NCI-H2171 (cell line): ENCODE measurements around the gene SLC2A11.
"Not testable (repeated sequence)": the region's sequence is repeated elsewhere in the genome, so short reads cannot be mapped to it uniquely, and the experiment has no call there.

ENCODE experiments used
- DNase-seq: peaks from one replicate; lab custom pipeline; 2025; lab: John Stamatoyannopoulos, UW

The SLC2A11 gene

DNA sequence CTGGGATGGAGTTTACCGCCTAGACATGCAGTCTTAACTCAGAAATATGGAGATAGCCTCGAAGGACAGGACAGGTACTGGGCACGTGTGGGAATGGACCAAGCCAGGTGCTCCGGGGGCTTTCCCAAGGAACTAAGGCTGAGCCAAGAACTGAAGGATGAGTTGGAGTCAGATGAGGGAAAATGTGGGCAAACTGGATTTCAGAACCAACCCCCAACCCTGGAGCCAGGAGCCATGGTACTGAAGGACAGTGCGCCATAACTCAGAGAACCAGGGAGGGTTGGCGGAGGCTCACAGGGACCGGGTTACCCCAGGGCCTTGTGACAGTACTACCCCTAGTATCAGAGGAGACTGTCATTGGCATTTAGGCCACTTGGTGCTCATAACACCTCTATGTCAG is 34.1 kb downstream of the SLC2A11 start:
- DNase-seq: no peak

DNA sequence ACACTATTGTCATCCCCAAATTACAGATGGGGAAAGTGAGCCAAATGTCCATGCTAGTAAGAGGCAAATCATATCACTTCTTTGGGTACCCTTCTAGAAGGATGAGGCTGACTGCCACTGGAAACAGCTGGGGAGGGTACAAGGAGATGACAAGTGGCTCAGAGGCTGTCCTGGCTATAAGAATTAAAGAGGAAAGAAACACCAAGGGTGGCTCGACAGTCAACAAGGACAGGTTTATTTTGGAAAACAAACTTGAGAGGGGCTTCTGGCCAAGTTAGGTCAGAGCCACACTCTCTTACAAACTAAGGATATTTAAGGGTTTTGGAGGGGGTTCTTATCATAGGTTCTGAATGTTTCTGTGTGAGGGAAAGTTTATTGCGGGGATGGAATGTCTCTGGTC is 34.5 kb downstream of the SLC2A11 start:
- DNase-seq: no peak

DNA sequence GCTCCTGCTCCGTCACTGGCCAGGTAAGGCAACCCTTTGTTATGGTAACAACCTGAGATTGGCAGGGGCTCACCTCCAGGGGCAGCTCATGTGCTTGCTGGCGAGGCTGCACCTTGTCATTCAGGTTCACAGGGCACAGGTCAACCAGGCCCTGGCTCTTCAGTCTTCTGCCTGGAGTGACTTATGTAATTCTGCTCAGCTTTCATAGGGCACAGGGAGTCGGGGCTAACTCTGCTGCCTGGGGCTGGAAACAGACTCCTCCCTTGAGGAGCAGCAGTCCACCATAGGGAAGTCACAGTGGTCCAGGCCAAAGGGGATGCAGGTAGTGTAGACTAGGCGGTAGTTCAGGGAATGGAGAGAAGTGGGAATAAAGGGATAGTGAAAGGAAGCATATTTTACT is 35.0 kb downstream of the SLC2A11 start:
- DNase-seq: no peak

DNA sequence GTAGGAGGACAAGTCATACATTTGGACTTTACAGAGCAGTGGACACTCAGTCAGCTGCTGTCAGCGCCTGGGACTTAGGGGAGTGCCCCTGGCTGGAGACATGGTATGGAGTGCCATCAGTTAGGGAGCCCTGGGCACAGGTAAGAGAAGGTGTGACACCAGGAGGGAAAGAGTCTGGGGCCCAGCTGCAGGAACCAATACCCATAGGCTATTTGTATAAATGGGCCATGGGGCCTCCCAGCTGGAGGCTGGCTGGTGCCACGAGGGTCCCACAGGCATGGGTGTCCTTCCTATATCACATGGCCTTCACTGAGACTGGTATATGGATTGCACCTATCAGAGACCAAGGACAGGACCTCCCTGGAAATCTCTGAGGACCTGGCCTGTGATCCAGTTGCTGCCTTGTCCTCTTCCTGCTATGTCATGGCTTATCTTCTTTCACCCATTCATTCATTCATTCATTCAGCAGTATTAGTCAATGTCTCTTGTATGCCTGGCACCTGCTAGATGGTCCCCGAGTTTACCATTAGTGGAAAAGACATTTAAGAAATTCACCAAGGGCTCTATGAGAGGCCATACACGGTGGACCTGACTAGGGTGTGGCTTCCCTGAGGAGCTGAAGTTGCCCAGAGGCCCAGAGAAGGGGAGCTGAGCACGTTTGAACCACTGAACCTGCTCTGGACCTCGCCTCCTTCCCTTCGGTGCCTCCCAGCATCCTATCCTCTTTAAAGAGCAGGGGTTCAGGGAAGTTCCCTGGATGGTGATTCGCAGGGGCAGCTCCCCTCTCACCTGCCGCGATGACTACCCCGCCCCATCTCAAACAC is 35.7 kb downstream of the SLC2A11 start:
- no peak for DNase-seq

DNA sequence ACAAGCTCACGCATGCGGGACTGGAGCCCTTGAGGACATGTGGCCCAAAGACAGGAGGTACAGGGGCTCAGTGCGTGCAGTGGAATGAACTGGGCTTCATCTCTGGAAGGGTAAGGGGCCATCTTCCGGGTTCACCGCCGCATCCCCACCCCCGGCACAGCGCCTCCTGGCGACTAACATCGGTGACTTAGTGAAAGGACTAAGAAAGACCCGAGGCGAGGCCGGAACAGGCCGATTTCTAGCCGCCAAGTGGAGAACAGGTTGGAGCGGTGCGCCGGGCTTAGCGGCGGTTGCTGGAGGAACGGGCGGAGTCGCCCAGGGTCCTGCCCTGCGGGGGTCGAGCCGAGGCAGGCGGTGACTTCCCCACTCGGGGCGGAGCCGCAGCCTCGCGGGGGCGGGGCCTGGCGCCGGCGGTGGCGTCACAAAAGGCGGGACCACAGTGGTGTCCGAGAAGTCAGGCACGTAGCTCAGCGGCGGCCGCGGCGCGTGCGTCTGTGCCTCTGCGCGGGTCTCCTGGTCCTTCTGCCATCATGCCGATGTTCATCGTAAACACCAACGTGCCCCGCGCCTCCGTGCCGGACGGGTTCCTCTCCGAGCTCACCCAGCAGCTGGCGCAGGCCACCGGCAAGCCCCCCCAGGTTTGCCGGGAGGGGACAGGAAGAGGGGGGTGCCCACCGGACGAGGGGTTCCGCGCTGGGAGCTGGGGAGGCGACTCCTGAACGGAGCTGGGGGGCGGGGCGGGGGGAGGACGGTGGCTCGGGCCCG is 36.5 kb downstream of the SLC2A11 start, which contains the start of gene MIF:
Gene MIF (plus strand): TSS at position 439 of the 765 bp plus-strand sequence. CDS start 92 bp downstream, at position 531.
- peak; percentile 91 for DNase-seq

DNA sequence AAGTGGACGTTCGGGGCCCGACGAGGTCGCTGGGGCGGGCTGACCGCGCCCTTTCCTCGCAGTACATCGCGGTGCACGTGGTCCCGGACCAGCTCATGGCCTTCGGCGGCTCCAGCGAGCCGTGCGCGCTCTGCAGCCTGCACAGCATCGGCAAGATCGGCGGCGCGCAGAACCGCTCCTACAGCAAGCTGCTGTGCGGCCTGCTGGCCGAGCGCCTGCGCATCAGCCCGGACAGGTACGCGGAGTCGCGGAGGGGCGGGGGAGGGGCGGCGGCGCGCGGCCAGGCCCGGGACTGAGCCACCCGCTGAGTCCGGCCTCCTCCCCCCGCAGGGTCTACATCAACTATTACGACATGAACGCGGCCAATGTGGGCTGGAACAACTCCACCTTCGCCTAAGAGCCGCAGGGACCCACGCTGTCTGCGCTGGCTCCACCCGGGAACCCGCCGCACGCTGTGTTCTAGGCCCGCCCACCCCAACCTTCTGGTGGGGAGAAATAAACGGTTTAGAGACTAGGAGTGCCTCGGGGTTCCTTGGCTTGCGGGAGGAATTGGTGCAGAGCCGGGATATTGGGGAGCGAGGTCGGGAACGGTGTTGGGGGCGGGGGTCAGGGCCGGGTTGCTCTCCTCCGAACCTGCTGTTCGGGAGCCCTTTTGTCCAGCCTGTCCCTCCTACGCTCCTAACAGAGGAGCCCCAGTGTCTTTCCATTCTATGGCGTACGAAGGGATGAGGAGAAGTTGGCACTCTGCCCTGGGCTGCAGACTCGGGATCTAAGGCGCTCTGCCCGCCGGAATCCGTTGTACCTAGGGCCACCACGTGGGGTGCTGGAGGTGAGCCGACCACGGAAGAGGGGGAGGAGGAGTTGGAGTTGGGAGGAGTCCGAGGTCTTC is 37.3 kb downstream of the SLC2A11 start:
- peak; percentile 75 for DNase-seq

DNA sequence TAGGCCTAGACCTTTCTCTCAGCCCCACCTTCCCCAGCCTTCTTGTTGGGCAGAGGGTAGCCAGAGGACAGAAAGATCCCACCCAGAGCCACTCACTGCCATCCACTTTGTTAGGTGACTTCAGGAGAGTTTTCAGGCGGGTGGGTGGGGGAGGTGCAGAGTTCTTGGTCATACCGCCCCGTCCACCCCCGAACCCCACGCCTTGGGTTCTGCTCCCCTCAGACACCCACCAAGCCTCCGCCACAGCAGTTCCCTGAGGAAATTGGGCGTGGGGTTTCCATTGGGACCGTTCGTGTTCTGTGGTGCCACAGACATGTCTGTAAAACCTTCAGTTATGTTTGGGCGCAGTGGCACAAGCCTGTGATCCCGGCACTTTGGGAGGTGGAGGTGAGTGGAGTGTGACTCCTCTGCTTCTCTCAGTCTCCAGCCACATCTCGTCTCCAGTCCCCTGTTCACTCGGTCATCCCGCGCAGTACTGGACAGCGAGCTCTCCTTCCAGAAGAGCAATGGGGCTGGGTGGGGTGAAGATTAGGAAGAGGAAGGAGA is 38.0 kb downstream of the SLC2A11 start:
- DNase-seq: no peak

DNA sequence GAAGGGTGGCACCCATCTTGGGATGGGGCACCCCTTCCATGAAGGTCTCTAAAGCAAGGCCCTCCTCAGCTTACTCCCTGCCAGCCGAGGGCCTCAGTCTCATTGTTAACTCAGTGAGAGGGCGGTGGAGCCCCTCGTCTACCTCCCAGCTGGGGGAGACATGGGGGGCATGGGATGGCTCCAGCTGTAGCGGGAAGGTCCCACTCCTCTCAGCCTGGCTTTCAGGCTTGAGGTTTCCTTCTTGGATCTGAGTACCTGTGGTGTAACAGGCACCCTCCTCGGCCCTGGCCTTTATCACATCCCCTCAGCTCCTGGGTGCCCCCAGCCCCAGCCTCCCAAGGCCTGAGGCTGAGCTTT is 38.5 kb downstream of the SLC2A11 start:
- no peak for DNase-seq

DNA sequence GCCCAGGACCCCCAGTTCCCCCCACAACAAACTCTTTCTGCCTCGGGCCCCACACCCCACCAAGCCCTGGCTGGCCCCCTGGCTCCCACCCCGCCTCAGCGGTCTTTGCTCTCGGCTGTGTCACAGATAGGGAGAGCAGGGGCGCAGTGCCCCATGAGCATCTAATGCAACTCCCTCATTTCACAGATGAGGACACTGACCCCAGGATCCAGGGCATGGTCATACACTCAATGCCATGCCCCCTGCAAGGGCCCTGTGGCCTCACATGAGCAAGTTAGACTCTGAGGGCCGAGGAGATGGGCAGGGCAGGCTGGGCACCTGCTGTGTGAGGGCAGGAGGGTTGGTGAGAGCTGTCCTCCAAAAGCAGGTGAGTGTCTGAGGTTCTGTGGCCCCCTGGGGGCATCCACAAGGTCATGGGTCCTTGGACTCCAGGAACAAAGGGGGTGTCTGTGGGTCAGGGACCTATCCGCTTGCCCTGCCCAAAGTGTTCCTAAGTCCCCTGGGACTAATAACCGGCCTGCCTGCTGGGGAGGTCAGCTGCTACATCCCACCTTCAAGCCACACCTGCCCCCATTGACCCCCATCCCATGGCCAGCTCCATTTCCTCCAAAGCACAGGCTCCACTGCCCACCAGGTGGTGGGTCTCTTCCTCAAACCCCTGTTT is 39.0 kb downstream of the SLC2A11 start:
- DNase-seq: no peak

DNA sequence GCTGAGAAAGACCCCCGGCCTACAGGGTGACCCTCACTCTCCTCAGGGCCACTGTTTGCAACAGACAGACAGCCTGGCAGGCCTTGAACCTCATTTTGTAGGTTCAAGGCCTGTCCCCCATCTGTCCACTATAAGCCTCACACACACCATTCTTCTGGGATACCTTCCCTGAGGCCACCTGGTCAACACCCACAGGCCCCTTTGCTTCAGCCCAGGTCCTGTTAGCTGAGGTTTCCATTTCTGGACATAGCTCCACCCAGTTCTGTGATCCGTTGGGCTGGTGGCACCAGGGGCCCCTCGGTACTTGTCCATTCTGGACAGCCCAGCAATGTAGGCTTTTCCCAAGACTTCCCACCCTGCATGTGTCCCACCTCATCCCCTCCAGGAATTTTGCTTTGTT is 39.6 kb downstream of the SLC2A11 start:
- DNase-seq: no peak

DNA sequence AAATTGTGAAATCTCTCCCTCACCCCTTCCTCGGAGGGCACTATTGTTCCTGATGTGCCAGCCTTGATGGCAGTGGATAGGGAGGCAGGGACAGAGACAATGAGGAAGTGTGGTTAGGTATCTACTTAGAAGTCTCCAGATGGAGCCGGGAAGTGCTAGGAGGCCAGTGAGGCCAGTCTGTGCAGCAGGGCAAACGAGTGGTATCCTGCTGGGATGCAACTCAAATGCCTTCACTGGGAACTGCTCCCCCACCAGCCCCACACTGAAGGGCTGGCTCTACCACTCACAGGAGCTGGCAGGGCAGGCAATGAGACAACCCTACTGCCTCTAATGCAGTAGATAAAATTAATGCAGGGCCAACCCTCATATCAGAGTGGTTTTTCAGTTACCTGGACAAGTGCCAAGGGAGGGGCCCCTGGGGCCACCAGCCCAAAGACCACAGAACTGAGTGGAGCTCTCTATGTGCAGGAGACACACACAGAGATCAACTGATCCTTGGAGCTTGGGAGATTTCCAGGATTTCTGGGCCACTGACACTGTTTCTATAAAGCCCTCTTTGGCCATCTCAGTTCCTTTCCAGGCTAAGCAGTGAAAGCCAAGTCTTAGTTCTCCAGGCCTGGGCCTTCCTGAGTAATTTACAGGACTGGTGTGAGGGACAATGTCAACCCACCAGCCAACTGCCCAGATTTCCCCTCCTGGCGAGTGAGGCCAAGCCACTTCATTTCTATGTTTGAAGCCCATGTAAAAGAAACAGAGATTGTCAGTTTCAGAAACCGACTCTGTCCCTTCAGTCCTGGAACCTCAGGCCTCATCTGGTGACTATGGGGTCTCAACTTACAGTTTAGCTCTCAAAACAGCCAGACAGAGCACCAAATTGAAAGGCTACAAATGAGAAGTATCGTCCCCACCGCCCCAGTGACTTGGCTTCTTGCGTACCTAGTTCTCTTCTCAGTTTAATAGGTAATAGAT is 40.6 kb downstream of the SLC2A11 start:
- no peak for DNase-seq

DNA sequence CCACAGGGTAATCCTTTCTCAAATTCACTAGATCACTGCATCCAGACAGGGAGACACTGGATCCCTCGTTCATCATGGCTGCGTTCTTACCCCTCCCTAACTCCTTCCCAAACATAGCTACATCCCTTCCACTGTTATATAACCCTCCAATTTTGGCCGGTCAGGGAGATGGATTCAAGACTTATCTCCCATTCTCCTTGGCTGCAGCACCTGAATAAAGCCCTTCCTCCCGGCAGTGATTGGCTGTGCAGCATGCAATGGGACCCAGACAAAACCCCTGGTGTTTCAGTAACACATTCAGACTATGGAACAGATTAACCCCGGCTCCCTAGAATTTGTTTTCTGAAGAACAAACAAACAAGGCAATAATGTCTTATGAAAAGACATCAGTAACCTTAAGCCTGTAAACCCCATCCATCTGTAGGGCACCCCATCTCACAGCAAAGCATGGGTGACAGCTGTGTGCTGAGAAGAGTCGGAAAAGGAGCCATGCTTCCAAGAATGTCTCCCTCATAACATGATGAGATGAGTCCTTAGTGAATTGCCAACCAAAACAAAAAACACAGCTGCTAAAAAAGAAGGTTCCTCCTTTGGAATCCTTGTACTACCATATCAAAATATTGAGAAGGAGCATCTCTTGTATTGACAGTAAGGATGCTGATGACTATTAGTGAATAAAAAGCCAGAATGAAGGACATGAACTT is 41.5 kb downstream of the SLC2A11 start:
- DNase-seq: no peak

DNA sequence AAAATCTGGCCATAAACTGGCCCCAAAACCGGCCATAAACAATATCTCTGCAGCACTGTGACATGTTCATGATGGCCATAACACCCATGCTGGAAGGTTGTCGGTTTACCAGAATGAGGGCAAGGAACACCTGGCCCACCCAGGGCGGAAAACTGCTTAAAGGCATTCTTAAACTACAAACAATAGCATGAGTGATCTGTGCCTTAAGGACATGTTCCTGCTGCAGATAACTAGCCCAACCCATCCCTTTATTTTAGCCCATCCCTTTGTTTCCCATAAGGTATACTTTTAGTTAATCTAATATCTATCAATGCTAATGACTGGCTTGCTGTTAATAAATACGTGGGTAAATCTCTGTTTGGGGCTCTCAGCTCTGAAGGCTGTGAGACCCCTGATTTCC is 42.6 kb downstream of the SLC2A11 start:
- DNase-seq: not testable (repeated sequence)

DNA sequence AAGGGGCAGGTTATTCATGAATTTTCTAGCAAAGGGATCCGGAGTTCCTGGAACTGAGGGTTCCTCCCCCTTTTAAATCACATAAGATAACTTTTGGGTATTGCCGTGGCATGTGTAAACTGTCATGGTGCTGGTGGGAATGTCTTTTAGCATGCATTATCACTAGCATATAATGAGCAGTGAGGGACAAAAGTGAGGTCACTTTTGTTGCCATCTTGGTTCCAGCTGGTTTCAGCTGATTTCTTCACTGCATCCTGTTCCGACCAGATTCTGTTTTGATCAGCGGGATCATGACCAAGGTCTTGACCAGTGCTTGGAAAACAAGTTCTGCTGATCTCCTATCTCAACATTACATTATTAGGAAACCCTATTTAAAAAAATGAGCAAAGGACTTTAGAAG is 43.9 kb downstream of the SLC2A11 start:
- no peak for DNase-seq

DNA sequence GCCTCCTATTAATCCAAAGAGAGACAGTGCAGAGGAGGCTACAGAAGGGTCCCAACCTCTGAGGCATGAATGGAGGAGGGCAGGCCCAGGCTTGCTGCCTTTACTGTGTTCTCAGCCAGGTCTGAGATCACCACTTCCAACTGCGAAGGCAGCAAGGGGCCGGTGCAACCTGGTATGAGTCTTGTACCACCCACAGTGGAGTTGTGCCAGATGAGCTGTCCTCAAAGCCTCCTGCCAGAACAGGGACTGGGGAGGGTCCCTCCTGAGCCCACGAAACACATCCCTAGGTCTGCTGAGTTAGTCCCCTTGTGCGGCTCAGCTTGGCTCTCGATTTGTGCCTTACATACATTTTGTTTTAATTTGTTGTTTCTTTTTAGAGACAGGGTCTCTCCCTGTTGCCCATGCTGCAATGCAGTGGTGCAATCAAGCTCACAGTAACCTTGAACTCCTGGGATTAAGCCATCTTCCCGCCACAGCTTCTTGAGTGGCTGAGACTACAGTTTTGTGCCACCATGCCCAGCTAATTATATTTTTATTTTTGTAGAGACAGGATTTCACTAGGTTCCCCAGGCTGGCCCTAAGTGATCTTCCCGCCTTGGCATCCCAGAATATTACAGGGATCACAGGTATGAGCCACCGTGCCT is 45.8 kb downstream of the SLC2A11 start:
- peak; percentile 22 for DNase-seq

DNA sequence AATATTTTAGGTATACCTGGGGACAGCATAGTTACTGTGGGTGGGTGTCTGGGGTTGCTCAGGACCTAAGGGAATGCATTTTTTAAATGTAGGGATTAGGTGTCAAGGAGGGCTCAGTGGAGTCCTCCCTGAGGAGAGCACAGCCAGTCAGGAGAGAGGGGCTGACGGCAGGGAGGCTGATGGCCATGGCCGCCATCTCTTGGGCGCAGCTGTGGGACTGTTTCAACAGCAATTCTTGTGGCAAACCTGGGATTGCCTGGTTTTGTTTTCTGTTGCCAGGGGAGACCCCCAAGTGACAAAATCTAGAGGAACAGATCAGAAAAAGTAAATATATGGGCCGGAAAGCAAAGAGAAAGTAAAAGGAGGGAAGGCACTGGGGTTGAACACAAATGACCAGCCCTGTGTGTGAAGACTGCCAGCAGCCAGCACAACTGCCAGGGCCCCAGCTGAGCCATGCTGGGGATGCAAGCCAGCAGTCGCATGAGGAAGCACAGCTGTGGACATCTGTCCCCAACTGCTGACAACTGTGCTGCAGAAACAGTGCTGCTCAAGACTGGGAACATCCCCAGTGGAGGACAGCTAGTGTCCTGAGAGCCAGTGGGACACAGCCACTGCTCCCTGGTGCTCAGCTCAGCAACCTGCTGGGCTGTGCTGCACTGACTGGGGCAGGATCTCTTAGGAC is 47.0 kb downstream of the SLC2A11 start:
- no peak for DNase-seq

DNA sequence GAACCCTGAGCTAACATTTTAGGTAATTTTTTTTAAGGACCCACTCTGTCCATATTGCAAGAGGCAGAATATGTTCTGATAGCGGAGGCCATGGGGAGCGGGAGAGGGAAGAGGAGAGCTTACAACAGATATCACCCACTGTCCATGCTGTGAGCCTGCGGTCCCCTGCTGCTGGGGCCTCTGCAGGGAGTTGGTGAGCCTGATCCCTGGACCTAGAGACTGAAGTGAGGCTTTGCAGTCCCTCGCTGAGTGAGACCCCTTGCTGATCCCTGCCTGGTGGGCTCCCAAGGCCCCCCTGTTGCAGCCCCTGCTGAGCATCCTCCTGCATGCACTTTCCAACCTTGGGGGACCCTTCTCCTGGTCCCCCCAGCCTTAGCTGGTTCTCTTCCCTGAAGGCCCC is 49.0 kb downstream of the SLC2A11 start:
- no peak for DNase-seq

DNA sequence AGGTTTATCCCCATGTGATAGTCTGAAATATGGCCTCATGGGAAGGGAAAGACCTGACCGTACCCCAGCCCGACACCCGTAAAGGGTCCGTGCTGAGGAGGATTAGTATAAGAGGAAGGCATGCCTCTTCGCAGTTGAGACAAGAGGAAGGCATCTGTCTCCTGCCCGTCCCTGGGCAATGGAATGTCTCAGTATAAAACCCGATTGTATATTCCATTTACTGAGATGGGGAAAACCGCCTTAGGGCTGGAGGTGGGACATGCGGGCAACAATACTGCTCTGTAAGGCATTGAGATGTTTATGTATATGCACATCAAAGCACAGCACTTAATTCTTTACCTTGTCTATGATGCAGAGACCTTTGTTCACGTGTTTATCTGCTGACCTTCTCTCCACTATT is 49.7 kb downstream of the SLC2A11 start:
- not testable (repeated sequence) for DNase-seq
